Measurements from ENCODE around the gene ACER2.

DNA sequence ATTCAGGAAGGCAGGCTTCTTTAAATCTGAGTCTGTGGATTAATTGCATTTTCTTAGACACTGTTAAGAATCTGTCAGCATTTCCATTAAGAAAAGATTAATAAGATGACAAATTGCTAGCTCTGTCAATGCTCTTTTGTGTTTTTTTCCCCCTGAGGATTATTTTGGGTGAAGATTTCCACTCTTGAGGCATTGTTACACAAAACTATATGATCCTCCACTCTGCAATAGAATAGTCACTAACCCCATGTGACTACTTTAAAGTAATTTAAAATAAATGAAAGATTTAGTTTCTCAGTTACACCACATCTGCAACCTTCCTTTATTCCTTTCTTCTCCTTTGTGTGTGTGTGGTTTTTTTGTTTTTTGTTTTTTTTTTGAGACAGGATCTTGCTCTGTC, 82.0 kb downstream of the ACER2 start:
- TF ChIP-seq TAF1 (IDR thresholded peaks at IDR 0.05; ENCODE audit: borderline replicate concordance, low read depth, low read length) (no peak), POLR2A (IDR thresholded peaks at IDR 0.05; ENCODE audit: low read depth, low read length) (no peak), POLR2AphosphoS5 (IDR thresholded peaks at IDR 0.05; ENCODE audit: low read depth, low read length) (no peak)
